HG03139 (cell line): Measurements from ENCODE around the gene LAX1.

Experiments
- ATAC-seq: cut with Tn5 transposase; IDR thresholded peaks from one replicate; pipeline ENCODE4 v1.9.1; 2021; ENCODE audit not compliant: unreplicated experiment

The LAX1 gene

GRCh38 chr1:203807196-203807595, 42.2 kb downstream of the LAX1 start:
- no peak for ATAC-seq

- ATAC-seq, result no peak
These were observed 48.8 kb downstream of the LAX1 start for GRCh38 chr1:203813581-203814341.

- ATAC-seq, result no peak
These were observed 53.4 kb downstream of the LAX1 start for GRCh38 chr1:203818399-203818798.

- ATAC-seq, result no peak
These were observed 58.3 kb downstream of the LAX1 start for GRCh38 chr1:203823306-203823705.
